PC-3 (cell line): ENCODE data around the gene ANKRD11.

Experiments
- EZH2 ChIP-seq: fragments of 300-600 bp; sonication (generic); IDR thresholded peaks from one replicate; pipeline ENCODE4 v1.6.1; 2017; ENCODE audit warnings: antibody characterized with exemption, mild to moderate bottlenecking, low read length; ENCODE audit not compliant: unreplicated experiment
- EZH2phosphoT487 ChIP-seq: fragments of 300-600 bp; sonication (generic); IDR thresholded peaks from 2 replicates; pipeline ENCODE4 v1.6.1; 2018; ENCODE audit warnings: mild to moderate bottlenecking, antibody characterized with exemption, low read length, borderline replicate concordance
- TF ChIP-seq, protein P1 (sequence below): fragments of 300-600 bp; sonication (generic); conservative IDR thresholded peaks from 2 replicates; pipeline ENCODE4 v1.5.1; 2017; ENCODE audit warnings: antibody characterized with exemption, low read depth, mild to moderate bottlenecking, low read length

GRCh38 chr16:89375686-89376085 lies 114.7 kb downstream of the ANKRD11 start:
- TF ChIP-seq, protein P1, sequence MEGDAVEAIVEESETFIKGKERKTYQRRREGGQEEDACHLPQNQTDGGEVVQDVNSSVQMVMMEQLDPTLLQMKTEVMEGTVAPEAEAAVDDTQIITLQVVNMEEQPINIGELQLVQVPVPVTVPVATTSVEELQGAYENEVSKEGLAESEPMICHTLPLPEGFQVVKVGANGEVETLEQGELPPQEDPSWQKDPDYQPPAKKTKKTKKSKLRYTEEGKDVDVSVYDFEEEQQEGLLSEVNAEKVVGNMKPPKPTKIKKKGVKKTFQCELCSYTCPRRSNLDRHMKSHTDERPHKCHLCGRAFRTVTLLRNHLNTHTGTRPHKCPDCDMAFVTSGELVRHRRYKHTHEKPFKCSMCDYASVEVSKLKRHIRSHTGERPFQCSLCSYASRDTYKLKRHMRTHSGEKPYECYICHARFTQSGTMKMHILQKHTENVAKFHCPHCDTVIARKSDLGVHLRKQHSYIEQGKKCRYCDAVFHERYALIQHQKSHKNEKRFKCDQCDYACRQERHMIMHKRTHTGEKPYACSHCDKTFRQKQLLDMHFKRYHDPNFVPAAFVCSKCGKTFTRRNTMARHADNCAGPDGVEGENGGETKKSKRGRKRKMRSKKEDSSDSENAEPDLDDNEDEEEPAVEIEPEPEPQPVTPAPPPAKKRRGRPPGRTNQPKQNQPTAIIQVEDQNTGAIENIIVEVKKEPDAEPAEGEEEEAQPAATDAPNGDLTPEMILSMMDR, result no peak
- TF ChIP-seq EZH2phosphoT487 (no peak), EZH2 (no peak)
